Endothelial cell of umbilical vein (primary cell): ENCODE data around the gene CADPS.

Experiments
- CTCF ChIP-seq, 2 donors: IDR thresholded peaks; 1 replicate in 1 of 2; 2 replicates in 1 of 2; pipeline ENCODE4 v1.5.1; 2011; ENCODE audit warnings: low read length in 2 of 2, mild to moderate bottlenecking in 2 of 2, moderate library complexity in 2 of 2, control low read depth in 1 of 2, inconsistent platforms in 1 of 2, low read depth in 1 of 2; ENCODE audit not compliant: insufficient read depth in 1 of 2; ENCODE audit errors: extremely low read depth in 1 of 2
- EZH2 ChIP-seq: IDR thresholded peaks from 2 replicates; pipeline ENCODE4 v1.6.1; 2012; ENCODE audit warnings: borderline replicate concordance, low read depth, mild to moderate bottlenecking, moderate library complexity, low read length, inconsistent platforms; ENCODE audit not compliant: severe bottlenecking
- FOS ChIP-seq: IDR thresholded peaks from 2 replicates; pipeline ENCODE4 v1.6.1; 2011; ENCODE audit warnings: mild to moderate bottlenecking, low read length, moderate library complexity, borderline replicate concordance; ENCODE audit not compliant: insufficient read depth
- JUN ChIP-seq: IDR thresholded peaks from 2 replicates; pipeline ENCODE4 v1.6.1; 2011; ENCODE audit warnings: borderline replicate concordance, low read depth; ENCODE audit not compliant: insufficient read length, insufficient read depth
- MAX ChIP-seq: IDR thresholded peaks from 2 replicates; pipeline ENCODE4 v1.6.1; 2011; ENCODE audit not compliant: insufficient read depth, insufficient read length
- MYC ChIP-seq: IDR thresholded peaks from one replicate; pipeline ENCODE4 v1.6.1; 2011; ENCODE audit warnings: mild to moderate bottlenecking, low read depth, low read length
- POLR2A ChIP-seq: IDR thresholded peaks from 2 replicates; pipeline ENCODE4 v1.6.1; 2012; ENCODE audit warnings: low read depth, mild to moderate bottlenecking, control low read depth, low read length
- POLR2AphosphoS5 ChIP-seq: IDR thresholded peaks from 2 replicates; pipeline ENCODE4 v1.6.1; 2012; ENCODE audit warnings: low read depth, mild to moderate bottlenecking, control low read depth, low read length, moderate library complexity; ENCODE audit not compliant: insufficient read depth

- TF ChIP-seq POLR2AphosphoS5 (no peak), CTCF (IDR thresholded peaks at IDR 0.05; ENCODE audit: extremely low read depth in 1 of 2, insufficient read depth in 1 of 2, low read depth in 1 of 2, low read length in 2 of 2) (no peak), MAX (no peak), POLR2A (no peak), MYC (no peak), FOS (no peak), EZH2 (no peak), JUN (no peak)
Observed at GRCh38 chr3:62592408-62592807, 282.8 kb downstream of the CADPS start.
